ENCODE data around the gene KCTD13.

DNA sequence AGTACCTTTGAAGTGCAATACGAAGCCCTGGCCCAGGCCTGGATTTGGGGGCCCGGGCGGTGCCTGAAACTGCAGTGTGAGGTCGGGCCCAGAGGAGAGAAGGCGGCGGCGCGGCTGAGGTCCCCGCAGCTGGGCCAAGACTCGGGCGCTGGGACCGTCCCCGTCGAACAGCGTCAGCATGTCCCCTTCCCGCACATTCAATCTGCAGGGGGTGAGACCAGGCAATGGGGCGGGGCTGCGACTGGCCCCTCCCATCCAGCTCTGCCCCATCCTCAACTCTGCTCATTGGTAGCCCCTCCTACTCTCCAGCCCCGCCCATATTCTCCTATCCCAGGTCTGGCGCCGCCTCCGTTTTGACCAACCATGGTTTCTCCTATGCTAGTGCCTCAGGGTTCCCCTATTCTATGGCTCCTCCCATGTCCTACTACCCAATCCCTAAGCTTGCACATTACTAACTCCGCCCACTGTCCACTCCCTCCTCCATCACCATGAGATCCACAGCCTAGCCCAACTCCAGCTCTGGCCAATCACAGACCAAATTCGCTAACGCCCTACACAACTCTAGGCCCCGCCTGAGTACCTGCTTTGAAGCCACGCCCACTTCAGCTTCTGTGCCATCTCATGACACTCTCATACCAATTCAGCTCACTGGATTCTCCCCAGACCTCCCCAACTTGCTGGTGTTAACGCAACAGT lies 48.6 kb downstream of the KCTD13 start:
- no peak for TF ChIP-seq EZH2 (IDR thresholded peaks at IDR 0.05)
- TF ChIP-seq POLR2AphosphoS5 (IDR thresholded peaks at IDR 0.05; ENCODE audit: borderline replicate concordance, low read depth, low read length): no peak
- TF ChIP-seq FOXP2 (optimal IDR thresholded peaks at IDR 0.05; ENCODE audit: control extremely low read depth, extremely low read length, insufficient read depth): no peak
